Osteocyte (in vitro differentiated cells): ENCODE measurements around the gene ZNF410. TPM values are rescaled to one million over a fixed set of nuclear protein-coding genes. Genes with fewer than 3 reads are reported as not detected.

Experiments
- DNase-seq: peaks from one replicate; pipeline ENCODE4 v3.0.0; 2021; ENCODE audit warnings: mixed read lengths; ENCODE audit not compliant: unreplicated experiment; ENCODE audit errors: extremely low spot score
- H3K27ac Mint-ChIP-seq: one replicate; pipeline ENCODE4 v1.8.0; 2021; ENCODE audit warnings: mild to moderate bottlenecking, mixed read lengths; ENCODE audit not compliant: unreplicated experiment
- H3K27me3 Mint-ChIP-seq: one replicate; pipeline ENCODE4 v1.8.0; 2021; ENCODE audit warnings: mixed read lengths; ENCODE audit not compliant: unreplicated experiment
- H3K36me3 Mint-ChIP-seq: one replicate; pipeline ENCODE4 v1.8.0; 2021; ENCODE audit warnings: mixed read lengths; ENCODE audit not compliant: unreplicated experiment
- H3K4me1 Mint-ChIP-seq: one replicate; pipeline ENCODE4 v1.8.0; 2021; ENCODE audit warnings: mixed read lengths; ENCODE audit not compliant: unreplicated experiment
- H3K4me3 Mint-ChIP-seq: one replicate; pipeline ENCODE4 v1.8.0; 2021; ENCODE audit warnings: mild to moderate bottlenecking, moderate library complexity, mixed read lengths; ENCODE audit not compliant: unreplicated experiment
- H3K9me3 Mint-ChIP-seq: one replicate; pipeline ENCODE4 v1.8.0; 2021; ENCODE audit warnings: mixed read lengths; ENCODE audit not compliant: unreplicated experiment
- total RNA-seq: library from RNA; stranded (reverse); gene quantifications from 2 replicates; pipeline ENCODE4 v1.2.1, GENCODE V29; 2021
- TF ChIP-seq, protein P1 (sequence below): fragments of 200-600 bp; sonication (generic); IDR thresholded peaks from 2 replicates; pipeline ENCODE4 v1.5.0; 2021; ENCODE audit warnings: antibody characterized with exemption, mild to moderate bottlenecking, moderate library complexity

ZNF410 gene
- total RNA-seq, 1 donor from 2014 or later: 42.2 TPM

DNA sequence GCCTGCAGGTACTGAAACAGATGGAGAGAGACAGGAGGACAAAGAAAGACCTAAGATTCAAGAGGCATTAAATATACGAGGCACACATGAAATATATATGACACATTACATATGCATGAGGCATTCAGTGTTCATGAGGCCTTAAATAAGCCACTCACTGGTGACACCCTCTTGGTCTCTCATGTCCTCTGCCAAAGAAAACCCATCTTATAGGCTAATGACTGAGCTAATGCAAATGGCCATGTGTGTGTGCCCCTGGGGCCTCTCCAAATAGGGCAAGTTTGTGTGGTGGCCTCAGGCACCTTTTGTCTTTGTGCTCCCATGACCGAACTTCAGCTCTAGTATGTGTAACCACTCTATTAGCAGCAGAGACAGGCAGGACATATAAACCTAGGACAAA is 82.2 kb downstream of the ZNF410 start:
- H3K36me3 Mint-ChIP-seq: peaks cover 28% of the 10 kb centered on the region
- no peak for DNase-seq
- no peak overlapping the region for H3K4me3 Mint-ChIP-seq
- no peaks in the 10 kb centered on the region for H3K27me3 Mint-ChIP-seq
- H3K9me3 Mint-ChIP-seq: no peaks in the 10 kb centered on the region
- TF ChIP-seq, protein P1, sequence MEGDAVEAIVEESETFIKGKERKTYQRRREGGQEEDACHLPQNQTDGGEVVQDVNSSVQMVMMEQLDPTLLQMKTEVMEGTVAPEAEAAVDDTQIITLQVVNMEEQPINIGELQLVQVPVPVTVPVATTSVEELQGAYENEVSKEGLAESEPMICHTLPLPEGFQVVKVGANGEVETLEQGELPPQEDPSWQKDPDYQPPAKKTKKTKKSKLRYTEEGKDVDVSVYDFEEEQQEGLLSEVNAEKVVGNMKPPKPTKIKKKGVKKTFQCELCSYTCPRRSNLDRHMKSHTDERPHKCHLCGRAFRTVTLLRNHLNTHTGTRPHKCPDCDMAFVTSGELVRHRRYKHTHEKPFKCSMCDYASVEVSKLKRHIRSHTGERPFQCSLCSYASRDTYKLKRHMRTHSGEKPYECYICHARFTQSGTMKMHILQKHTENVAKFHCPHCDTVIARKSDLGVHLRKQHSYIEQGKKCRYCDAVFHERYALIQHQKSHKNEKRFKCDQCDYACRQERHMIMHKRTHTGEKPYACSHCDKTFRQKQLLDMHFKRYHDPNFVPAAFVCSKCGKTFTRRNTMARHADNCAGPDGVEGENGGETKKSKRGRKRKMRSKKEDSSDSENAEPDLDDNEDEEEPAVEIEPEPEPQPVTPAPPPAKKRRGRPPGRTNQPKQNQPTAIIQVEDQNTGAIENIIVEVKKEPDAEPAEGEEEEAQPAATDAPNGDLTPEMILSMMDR: no peak
- H3K27ac Mint-ChIP-seq: no peak overlapping the region
- no peaks in the 10 kb centered on the region for H3K4me1 Mint-ChIP-seq

DNA sequence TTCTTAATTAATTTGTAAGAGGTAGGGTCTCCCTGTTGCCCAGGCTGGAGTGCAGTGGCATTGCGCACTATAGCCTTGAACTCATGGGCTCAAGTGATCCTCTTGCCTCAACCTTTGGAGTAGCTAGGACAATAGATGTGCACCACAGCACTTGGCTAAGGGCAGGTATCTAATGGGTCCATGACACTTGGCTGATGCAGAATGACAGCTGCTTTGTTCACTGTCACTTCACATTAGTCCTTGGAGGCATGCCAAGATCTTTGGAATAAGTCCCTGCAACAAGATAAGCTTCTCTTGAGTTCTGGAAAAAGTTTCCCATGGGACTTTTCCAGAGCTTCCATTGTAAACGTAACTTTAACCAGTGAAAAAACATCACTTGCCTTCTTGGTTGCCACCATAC is 86.8 kb downstream of the ZNF410 start:
- H3K4me3 Mint-ChIP-seq: no peak overlapping the region

DNA sequence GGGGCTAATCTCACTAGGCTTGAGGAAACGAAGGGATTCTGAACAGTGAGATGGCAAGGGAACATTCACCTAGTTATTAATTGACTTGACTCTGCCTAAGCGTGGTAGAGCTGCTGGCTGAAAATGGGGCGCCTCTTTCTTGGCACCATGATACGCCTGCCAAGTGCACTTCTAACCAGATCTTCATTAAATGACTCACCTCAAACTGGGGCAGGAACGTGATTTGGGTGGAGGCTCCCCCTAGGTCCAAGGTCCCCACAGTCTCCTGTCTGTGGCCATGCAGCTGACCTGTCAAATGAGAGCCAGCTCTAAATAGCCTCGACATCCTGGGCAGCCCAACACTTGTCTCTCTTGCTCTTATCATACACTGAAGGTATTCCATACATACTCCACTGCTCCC is 89.5 kb downstream of the ZNF410 start:
- Mint-ChIP-seq H3K9me3 (no peaks in the 10 kb centered on the region), H3K27me3 (no peaks in the 10 kb centered on the region), H3K4me3 (no peak overlapping the region), H3K4me1 (peaks cover 12% of the 10 kb centered on the region), H3K36me3 (peaks cover 16% of the 10 kb centered on the region), H3K27ac (no peak overlapping the region)
- no peak for DNase-seq
- TF ChIP-seq, protein P1: no peak

More for the DNA sequence above, 86.8 kb downstream of the ZNF410 start:
- Mint-ChIP-seq H3K27me3 (no peaks in the 10 kb centered on the region), H3K4me1 (peaks cover 10% of the 10 kb centered on the region), H3K27ac (no peak overlapping the region), H3K9me3 (no peaks in the 10 kb centered on the region), H3K36me3 (peaks cover 24% of the 10 kb centered on the region)
- no peak for DNase-seq
- TF ChIP-seq, protein P1: no peak

DNA sequence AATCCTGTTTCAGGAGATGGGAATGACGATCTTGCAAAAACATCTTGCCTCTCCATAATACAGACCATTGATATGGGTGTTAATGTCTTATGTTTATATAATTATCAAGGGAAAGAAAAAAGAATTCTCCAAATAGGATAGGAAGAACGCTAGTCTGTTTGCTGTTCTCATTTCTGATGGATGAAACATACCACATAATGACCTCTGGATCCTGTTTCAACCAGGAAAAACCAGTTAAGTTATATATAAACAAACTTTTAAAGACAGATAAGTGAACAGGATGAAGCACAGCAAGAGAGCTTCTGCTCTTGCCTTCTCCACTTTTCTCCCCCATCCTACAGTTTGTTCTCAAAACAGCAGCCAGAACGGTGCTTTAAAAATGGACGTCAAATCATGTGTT is 91.2 kb downstream of the ZNF410 start:
- H3K4me3 Mint-ChIP-seq: no peak overlapping the region
- no peaks in the 10 kb centered on the region for H3K27me3 Mint-ChIP-seq
- TF ChIP-seq, protein P1: no peak
- peaks cover 12% of the 10 kb centered on the region for H3K4me1 Mint-ChIP-seq
- H3K9me3 Mint-ChIP-seq: no peaks in the 10 kb centered on the region
- H3K27ac Mint-ChIP-seq: peak overlapping the region; percentile 70
- H3K36me3 Mint-ChIP-seq: peaks cover 10% of the 10 kb centered on the region
- DNase-seq: no peak

Other genes starting within 250 kb of the ZNF410 start
- 12.5 and 12.7 TPM in 2 replicates for gene DNAL1, start 241.9 kb upstream of the ZNF410 start, total RNA-seq
- 81.4 and 81.8 TPM in 2 replicates for gene PNMA1, start 172.5 kb upstream of the ZNF410 start, total RNA-seq
- gene PTGR2, start 35.0 kb upstream of the ZNF410 start, total RNA-seq: 5.0 and 7.2 TPM in 2 replicates
- 5.7 and 5.8 TPM in 2 replicates for gene FAM161B, start 63.2 kb downstream of the ZNF410 start, total RNA-seq
- gene COQ6, start 63.4 kb downstream of the ZNF410 start, total RNA-seq: 19.1 and 24.0 TPM in 2 replicates
- gene ENTPD5, start 132.4 kb downstream of the ZNF410 start, total RNA-seq: 17.0 and 18.4 TPM in 2 replicates
- gene BBOF1, start 132.5 kb downstream of the ZNF410 start, total RNA-seq: 8.0 and 9.1 TPM in 2 replicates
- gene ALDH6A1, start 197.6 kb downstream of the ZNF410 start, total RNA-seq: 25.6 and 25.7 TPM in 2 replicates
- gene LIN52, start 198.1 kb downstream of the ZNF410 start, total RNA-seq: 9.0 and 10.4 TPM in 2 replicates